Measurements from ENCODE around the gene GIPC1. TPM values are rescaled to one million over a fixed set of nuclear protein-coding genes. Genes with fewer than 3 reads are reported as not detected.

GIPC1 gene

GRCh38 chr19:14437578-14438140 is 58.3 kb downstream of the GIPC1 start:
- no peaks in the 10 kb centered on the region for H3K9me3 ChIP-seq (replicated peaks; ENCODE audit: low read length)
- H3K4me2 ChIP-seq (ENCODE audit: low read length), result no peak overlapping the region
- H3K4me3 ChIP-seq (ENCODE audit: low read length), result no peak overlapping the region
- no peak overlapping the region for H3K9ac ChIP-seq (ENCODE audit: low read depth, low read length)
- H3K4me1 ChIP-seq (ENCODE audit: control insufficient read depth, insufficient read depth, low read length), result peaks cover 24% of the 10 kb centered on the region
- peaks cover 13% of the 10 kb centered on the region for H3K36me3 ChIP-seq (ENCODE audit: insufficient read depth, low read length)
- H3K27me3 ChIP-seq (ENCODE audit: control insufficient read depth, insufficient read depth, low read length), result no peaks in the 10 kb centered on the region

- H3K9ac ChIP-seq (ENCODE audit: low read depth, low read length), result peak overlapping the region; percentile 86
- peak overlapping the region; percentile 93 for H3K4me3 ChIP-seq (ENCODE audit: low read length)
- peaks cover 3% of the 10 kb centered on the region for H3K36me3 ChIP-seq (ENCODE audit: insufficient read depth, low read length)
- H3K9me3 ChIP-seq (replicated peaks; ENCODE audit: low read length), result no peaks in the 10 kb centered on the region
- no peaks in the 10 kb centered on the region for H3K27me3 ChIP-seq (ENCODE audit: control insufficient read depth, insufficient read depth, low read length)
- H3K4me2 ChIP-seq (ENCODE audit: low read length), result peak overlapping the region; percentile 87
- peaks cover 24% of the 10 kb centered on the region for H3K4me1 ChIP-seq (ENCODE audit: control insufficient read depth, insufficient read depth, low read length)
Measured at GRCh38 chr19:14435320-14436050, 60.4 kb downstream of the GIPC1 start.

- peaks cover 3% of the 10 kb centered on the region for H3K36me3 ChIP-seq (ENCODE audit: insufficient read depth, low read length)
- H3K4me1 ChIP-seq (ENCODE audit: control insufficient read depth, insufficient read depth, low read length), result peaks cover 20% of the 10 kb centered on the region
- H3K9ac ChIP-seq (ENCODE audit: low read depth, low read length), result peak overlapping the region; percentile 86
- H3K4me3 ChIP-seq (ENCODE audit: low read length), result peak overlapping the region; percentile 93
- peak overlapping the region; percentile 87 for H3K4me2 ChIP-seq (ENCODE audit: low read length)
- H3K27me3 ChIP-seq (ENCODE audit: control insufficient read depth, insufficient read depth, low read length), result no peaks in the 10 kb centered on the region
- H3K9me3 ChIP-seq (replicated peaks; ENCODE audit: low read length), result no peaks in the 10 kb centered on the region
Measured at GRCh38 chr19:14434543-14435319, 61.2 kb downstream of the GIPC1 start.

GRCh38 chr19:14433554-14434501 is 62.1 kb downstream of the GIPC1 start:
- Histone ChIP-seq H3K4me3 (ENCODE audit: low read length) (peak overlapping the region; percentile 93), H3K4me1 (ENCODE audit: control insufficient read depth, insufficient read depth, low read length) (peaks cover 20% of the 10 kb centered on the region), H3K9ac (ENCODE audit: low read depth, low read length) (peak overlapping the region; percentile 86), H3K9me3 (replicated peaks; ENCODE audit: low read length) (no peaks in the 10 kb centered on the region), H3K27me3 (ENCODE audit: control insufficient read depth, insufficient read depth, low read length) (no peaks in the 10 kb centered on the region), H3K36me3 (ENCODE audit: insufficient read depth, low read length) (peaks cover 3% of the 10 kb centered on the region), H3K4me2 (ENCODE audit: low read length) (peak overlapping the region; percentile 87)

GRCh38 chr19:14432791-14433553 is 63.0 kb downstream of the GIPC1 start, which contains the start of gene PKN1:
TSS of gene PKN1 (plus strand) at chr19:14433306. CDS start at chr19:14433522, 216 bp downstream.
- H3K9me3 ChIP-seq (replicated peaks; ENCODE audit: low read length), result no peaks in the 10 kb centered on the region
- peak within 1 kb of the TSS; percentile 87 for H3K4me2 ChIP-seq (ENCODE audit: low read length)
- H3K9ac ChIP-seq (ENCODE audit: low read depth, low read length), result peak within 1 kb of the TSS; percentile 86
- peak within 1 kb of the TSS; percentile 93 for H3K4me3 ChIP-seq (ENCODE audit: low read length)
- peaks cover 3% of the 10 kb centered on the region for H3K36me3 ChIP-seq (ENCODE audit: insufficient read depth, low read length)
- no peaks in the 10 kb centered on the region for H3K27me3 ChIP-seq (ENCODE audit: control insufficient read depth, insufficient read depth, low read length)
- peaks cover 20% of the 10 kb centered on the region for H3K4me1 ChIP-seq (ENCODE audit: control insufficient read depth, insufficient read depth, low read length)

- H3K36me3 ChIP-seq (ENCODE audit: insufficient read depth, low read length), result no peaks in the 10 kb centered on the region
- no peaks in the 10 kb centered on the region for H3K27me3 ChIP-seq (ENCODE audit: control insufficient read depth, insufficient read depth, low read length)
- H3K9me3 ChIP-seq (replicated peaks; ENCODE audit: low read length), result no peaks in the 10 kb centered on the region
- H3K9ac ChIP-seq (ENCODE audit: low read depth, low read length), result no peak overlapping the region
- H3K4me1 ChIP-seq (ENCODE audit: control insufficient read depth, insufficient read depth, low read length), result peaks cover 20% of the 10 kb centered on the region
- no peak overlapping the region for H3K4me3 ChIP-seq (ENCODE audit: low read length)
- no peak overlapping the region for H3K4me2 ChIP-seq (ENCODE audit: low read length)
Measured at GRCh38 chr19:14430712-14431111, 65.2 kb downstream of the GIPC1 start.

- H3K36me3 ChIP-seq (ENCODE audit: insufficient read depth, low read length), result no peaks in the 10 kb centered on the region
- no peak overlapping the region for H3K4me3 ChIP-seq (ENCODE audit: low read length)
Measured at GRCh38 chr19:14428882-14429416, 67.0 kb downstream of the GIPC1 start.

More at GRCh38 chr19:14428882-14429416, 67.0 kb downstream of the GIPC1 start:
- H3K27me3 ChIP-seq (ENCODE audit: control insufficient read depth, insufficient read depth, low read length), result no peaks in the 10 kb centered on the region
- no peak overlapping the region for H3K9ac ChIP-seq (ENCODE audit: low read depth, low read length)
- no peak overlapping the region for H3K4me2 ChIP-seq (ENCODE audit: low read length)
- peaks cover 4% of the 10 kb centered on the region for H3K4me1 ChIP-seq (ENCODE audit: control insufficient read depth, insufficient read depth, low read length)
- no peaks in the 10 kb centered on the region for H3K9me3 ChIP-seq (replicated peaks; ENCODE audit: low read length)

Small RNAs within 50 kb of the gene (small RNA-seq; reads per million reads assigned to genes)
- gene SNRPGP15, result not detected

Measured in skeletal muscle satellite cell (primary cell).